ENCODE measurements around the gene NAT10. TPM values are rescaled to one million over a fixed set of nuclear protein-coding genes. Genes with fewer than 3 reads are reported as not detected.

Gene NAT10
- total and polyA plus RNA-seq, 4 donors, result 24.2 to 41.1 (median 27.7) TPM

DNA sequence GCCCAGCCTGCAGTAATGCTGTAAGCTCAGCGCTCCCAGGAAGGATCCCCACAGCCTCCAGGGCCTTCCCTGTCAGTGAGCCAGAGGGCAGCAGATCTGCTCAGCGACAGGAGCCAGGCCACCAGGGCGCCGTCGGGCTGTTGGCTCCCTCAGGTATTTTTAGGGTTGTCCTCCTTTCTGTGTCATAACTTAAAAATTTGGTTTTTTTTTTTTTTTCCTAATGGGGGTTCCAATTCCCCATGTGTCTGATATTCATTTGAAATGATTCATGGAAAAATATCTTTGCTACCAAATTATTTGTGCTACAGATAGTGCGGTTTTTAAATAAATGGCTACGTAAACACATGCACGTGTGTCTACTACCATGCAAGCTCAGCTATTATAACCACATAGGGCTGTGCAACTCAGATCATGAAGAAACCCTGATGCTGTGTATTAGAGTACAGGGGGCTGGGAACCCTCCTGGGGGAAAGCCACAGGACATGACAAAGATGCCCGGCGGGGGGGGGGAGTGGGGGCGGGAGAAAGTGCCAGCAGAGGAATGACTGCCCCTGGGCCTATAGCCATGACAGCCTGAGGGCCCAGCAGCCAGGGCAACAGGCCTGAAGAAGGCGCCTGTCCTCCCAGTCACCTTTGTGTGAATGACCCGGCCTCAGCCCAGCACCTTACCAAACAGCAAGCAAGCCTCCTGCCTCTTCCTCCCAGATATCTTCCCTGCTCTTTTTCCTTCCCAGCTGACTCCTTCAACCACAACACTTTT lies 89.3 kb downstream of the NAT10 start:
- Histone ChIP-seq H3K27me3 (ENCODE audit: control insufficient read depth in 3 of 3, insufficient read depth in 3 of 3, low read length in 2 of 3) (no peaks in the 10 kb centered on the region), H3K4me3 (no peak overlapping the region), H3K4me1 (ENCODE audit: control insufficient read depth in 5 of 5, insufficient read depth in 5 of 5, low read length in 5 of 5) (peaks cover 0 to 11% (median 0%) of the 10 kb centered on the region in 5 donors), H3K27ac (ENCODE audit: low read depth in 1 of 2, low read length in 1 of 2) (no peak overlapping the region), H3K9me3 (ENCODE audit: control insufficient read depth in 4 of 4, insufficient read depth in 3 of 4, low read length in 3 of 4) (no peaks in the 10 kb centered on the region), H3K36me3 (ENCODE audit: control insufficient read depth in 4 of 4, insufficient read depth in 4 of 4, low read length in 4 of 4) (peaks cover 0 to 3% (median under 1%) of the 10 kb centered on the region in 4 donors), H3K9ac (ENCODE audit: insufficient read depth in 1 of 2, low read length in 2 of 2) (no peak overlapping the region)
- 86 to 90% methylated on average over 13 of the region's 13 CpGs for WGBS, 2 donors
- no peak for DNase-seq
- ATAC-seq (ENCODE audit: insufficient read depth, low FRiP score), result no peak
- TF ChIP-seq, protein P1, sequence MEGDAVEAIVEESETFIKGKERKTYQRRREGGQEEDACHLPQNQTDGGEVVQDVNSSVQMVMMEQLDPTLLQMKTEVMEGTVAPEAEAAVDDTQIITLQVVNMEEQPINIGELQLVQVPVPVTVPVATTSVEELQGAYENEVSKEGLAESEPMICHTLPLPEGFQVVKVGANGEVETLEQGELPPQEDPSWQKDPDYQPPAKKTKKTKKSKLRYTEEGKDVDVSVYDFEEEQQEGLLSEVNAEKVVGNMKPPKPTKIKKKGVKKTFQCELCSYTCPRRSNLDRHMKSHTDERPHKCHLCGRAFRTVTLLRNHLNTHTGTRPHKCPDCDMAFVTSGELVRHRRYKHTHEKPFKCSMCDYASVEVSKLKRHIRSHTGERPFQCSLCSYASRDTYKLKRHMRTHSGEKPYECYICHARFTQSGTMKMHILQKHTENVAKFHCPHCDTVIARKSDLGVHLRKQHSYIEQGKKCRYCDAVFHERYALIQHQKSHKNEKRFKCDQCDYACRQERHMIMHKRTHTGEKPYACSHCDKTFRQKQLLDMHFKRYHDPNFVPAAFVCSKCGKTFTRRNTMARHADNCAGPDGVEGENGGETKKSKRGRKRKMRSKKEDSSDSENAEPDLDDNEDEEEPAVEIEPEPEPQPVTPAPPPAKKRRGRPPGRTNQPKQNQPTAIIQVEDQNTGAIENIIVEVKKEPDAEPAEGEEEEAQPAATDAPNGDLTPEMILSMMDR (IDR thresholded peaks at IDR 0.05; ENCODE audit: control extremely low read depth, extremely low read depth), result no peak

Small RNAs within 50 kb of the gene (small RNA-seq; reads per million reads assigned to genes)
- gene RF00019 (ENCODE audit: low replicate concordance), result not detected

Other genes with a start within 250 kb of the NAT10 start
- gene LMO2, start 213.6 kb upstream of the NAT10 start, total RNA-seq, result 10 to 100 TPM; 26.6 to 35.1 TPM
- gene LMO2, start 213.6 kb upstream of the NAT10 start, polyA plus RNA-seq, result 10 to 100 TPM; 29.8 to 41.3 TPM
- gene CAPRIN1, start 53.9 kb upstream of the NAT10 start, total RNA-seq, result 100 to 1,000 TPM; 171 to 285 TPM
- 10 to 100 TPM; 65.6 to 66.4 TPM for gene CAPRIN1, start 53.9 kb upstream of the NAT10 start, polyA plus RNA-seq